PFSK-1 (cell line): ENCODE measurements around the gene PLEKHA6.

ENCODE experiments used
- POLR2AphosphoS5 ChIP-seq: IDR thresholded peaks from 2 replicates; pipeline ENCODE4 v1.6.1; 2012; ENCODE audit warnings: low read depth, mild to moderate bottlenecking, control low read depth, low read length, moderate library complexity
- SIN3A ChIP-seq: IDR thresholded peaks from 2 replicates; pipeline ENCODE4 v1.6.1; 2012; ENCODE audit warnings: mild to moderate bottlenecking, low read length, moderate library complexity, borderline replicate concordance; ENCODE audit not compliant: insufficient read depth
- TAF1 ChIP-seq: IDR thresholded peaks from 2 replicates; pipeline ENCODE4 v1.6.1; 2012; ENCODE audit warnings: low read length, control low read depth, borderline replicate concordance; ENCODE audit not compliant: insufficient read depth
- TF ChIP-seq, protein P1 (sequence below), 2 experiments: IDR thresholded peaks; 2 replicates each; pipeline versions ENCODE4 v1.6.1 to v1.8.0; 2011 to 2012; ENCODE audit warnings: low read depth in 2 of 2, low read length in 2 of 2, control low read depth in 1 of 2, inconsistent platforms in 1 of 2, mild to moderate bottlenecking in 1 of 2, moderate library complexity in 1 of 2; ENCODE audit not compliant: insufficient read depth in 1 of 2

GRCh38 chr1:204286831-204287421, 72.8 kb downstream of the PLEKHA6 start:
- no peak for TF ChIP-seq SIN3A
- TF ChIP-seq, protein P1, sequence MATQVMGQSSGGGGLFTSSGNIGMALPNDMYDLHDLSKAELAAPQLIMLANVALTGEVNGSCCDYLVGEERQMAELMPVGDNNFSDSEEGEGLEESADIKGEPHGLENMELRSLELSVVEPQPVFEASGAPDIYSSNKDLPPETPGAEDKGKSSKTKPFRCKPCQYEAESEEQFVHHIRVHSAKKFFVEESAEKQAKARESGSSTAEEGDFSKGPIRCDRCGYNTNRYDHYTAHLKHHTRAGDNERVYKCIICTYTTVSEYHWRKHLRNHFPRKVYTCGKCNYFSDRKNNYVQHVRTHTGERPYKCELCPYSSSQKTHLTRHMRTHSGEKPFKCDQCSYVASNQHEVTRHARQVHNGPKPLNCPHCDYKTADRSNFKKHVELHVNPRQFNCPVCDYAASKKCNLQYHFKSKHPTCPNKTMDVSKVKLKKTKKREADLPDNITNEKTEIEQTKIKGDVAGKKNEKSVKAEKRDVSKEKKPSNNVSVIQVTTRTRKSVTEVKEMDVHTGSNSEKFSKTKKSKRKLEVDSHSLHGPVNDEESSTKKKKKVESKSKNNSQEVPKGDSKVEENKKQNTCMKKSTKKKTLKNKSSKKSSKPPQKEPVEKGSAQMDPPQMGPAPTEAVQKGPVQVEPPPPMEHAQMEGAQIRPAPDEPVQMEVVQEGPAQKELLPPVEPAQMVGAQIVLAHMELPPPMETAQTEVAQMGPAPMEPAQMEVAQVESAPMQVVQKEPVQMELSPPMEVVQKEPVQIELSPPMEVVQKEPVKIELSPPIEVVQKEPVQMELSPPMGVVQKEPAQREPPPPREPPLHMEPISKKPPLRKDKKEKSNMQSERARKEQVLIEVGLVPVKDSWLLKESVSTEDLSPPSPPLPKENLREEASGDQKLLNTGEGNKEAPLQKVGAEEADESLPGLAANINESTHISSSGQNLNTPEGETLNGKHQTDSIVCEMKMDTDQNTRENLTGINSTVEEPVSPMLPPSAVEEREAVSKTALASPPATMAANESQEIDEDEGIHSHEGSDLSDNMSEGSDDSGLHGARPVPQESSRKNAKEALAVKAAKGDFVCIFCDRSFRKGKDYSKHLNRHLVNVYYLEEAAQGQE (IDR thresholded peaks at IDR 0.05; ENCODE audit: insufficient read depth in 1 of 2, low read depth in 2 of 2, low read length in 2 of 2) = no peak
- no peak for TF ChIP-seq POLR2AphosphoS5
- TF ChIP-seq TAF1 = no peak
